Measurements from ENCODE around the gene LRRC59.
A peak's percentile ranks its signal among the peaks of the same experiment; 100 is the strongest.

The LRRC59 gene

GRCh38 chr17:50397111-50397918 lies at the start of gene LRRC59:
LRRC59 (minus strand) TSS chr17:50397523; CDS start chr17:50397317, 206 bp downstream.
- H3K27me3 ChIP-seq (ENCODE audit: low read depth, low read length) = no peaks in the 10 kb centered on the region
- H3K9me3 ChIP-seq (ENCODE audit: insufficient read depth, low read length) = no peaks in the 10 kb centered on the region
- peaks cover 13% of the 10 kb centered on the region; the same call in 1 of the 2 replicates for H4K20me1 ChIP-seq (ENCODE audit: insufficient read depth, low read length)
- peak within 1 kb of the TSS; percentile 97 for H3K4me3 ChIP-seq (ENCODE audit: low read length)
- peaks cover 36% of the 10 kb centered on the region for H3K36me3 ChIP-seq (replicated peaks; ENCODE audit: low read depth, low read length)
- peak within 1 kb of the TSS; percentile 95 for H3K4me2 ChIP-seq (ENCODE audit: low read length)
- peaks cover 47% of the 10 kb centered on the region for H3K79me2 ChIP-seq (ENCODE audit: low read length)
- TF ChIP-seq CTCF (IDR thresholded peaks at IDR 0.05; ENCODE audit: low read depth, low read length) (peak; percentile 79), EZH2phosphoT487 (IDR thresholded peaks at IDR 0.05; ENCODE audit: low read depth) (no peak)
- peak within 1 kb of the TSS; percentile 51 for H3K27ac ChIP-seq (ENCODE audit: low read length)
- peaks cover 18% of the 10 kb centered on the region for H3K4me1 ChIP-seq (ENCODE audit: low read length)
- peak within 1 kb of the TSS; percentile 96 for H3K9ac ChIP-seq (ENCODE audit: low read length)
- H2AFZ ChIP-seq (ENCODE audit: low read depth, low read length) = peak within 1 kb of the TSS; percentile 95

GRCh38 chr17:50445730-50446325 lies 48.5 kb upstream of the LRRC59 start:
- Histone ChIP-seq H3K4me2 (ENCODE audit: low read length) (no peak overlapping the region), H3K9me3 (ENCODE audit: insufficient read depth, low read length) (no peaks in the 10 kb centered on the region), H3K4me1 (ENCODE audit: low read length) (no peaks in the 10 kb centered on the region), H4K20me1 (ENCODE audit: insufficient read depth, low read length) (no peaks in the 10 kb centered on the region), H2AFZ (ENCODE audit: low read depth, low read length) (no peak overlapping the region), H3K4me3 (ENCODE audit: low read length) (no peak overlapping the region), H3K27ac (ENCODE audit: low read length) (no peak overlapping the region), H3K27me3 (ENCODE audit: low read depth, low read length) (no peaks in the 10 kb centered on the region), H3K9ac (ENCODE audit: low read length) (no peak overlapping the region), H3K36me3 (replicated peaks; ENCODE audit: low read depth, low read length) (no peaks in the 10 kb centered on the region), H3K79me2 (ENCODE audit: low read length) (no peaks in the 10 kb centered on the region)
- no peak for TF ChIP-seq EZH2phosphoT487 (IDR thresholded peaks at IDR 0.05; ENCODE audit: low read depth)
- no peak for TF ChIP-seq CTCF (IDR thresholded peaks at IDR 0.05; ENCODE audit: low read depth, low read length)

- H3K27me3 ChIP-seq (ENCODE audit: low read depth, low read length) = no peaks in the 10 kb centered on the region
- no peak overlapping the region for H3K9ac ChIP-seq (ENCODE audit: low read length)
- H3K79me2 ChIP-seq (ENCODE audit: low read length) = no peaks in the 10 kb centered on the region
- H3K4me2 ChIP-seq (ENCODE audit: low read length) = no peak overlapping the region
- H3K4me3 ChIP-seq (ENCODE audit: low read length) = no peak overlapping the region
- TF ChIP-seq EZH2phosphoT487 (IDR thresholded peaks at IDR 0.05; ENCODE audit: low read depth) (no peak), CTCF (IDR thresholded peaks at IDR 0.05; ENCODE audit: low read depth, low read length) (no peak)
- H3K27ac ChIP-seq (ENCODE audit: low read length) = no peak overlapping the region
- H4K20me1 ChIP-seq (ENCODE audit: insufficient read depth, low read length) = peaks cover 5% of the 10 kb centered on the region; the same call in 1 of the 2 replicates
- no peaks in the 10 kb centered on the region for H3K9me3 ChIP-seq (ENCODE audit: insufficient read depth, low read length)
- no peaks in the 10 kb centered on the region for H3K4me1 ChIP-seq (ENCODE audit: low read length)
- no peak overlapping the region for H2AFZ ChIP-seq (ENCODE audit: low read depth, low read length)
- H3K36me3 ChIP-seq (replicated peaks; ENCODE audit: low read depth, low read length) = no peaks in the 10 kb centered on the region
Measured at GRCh38 chr17:50444841-50445715, 47.8 kb upstream of the LRRC59 start.

Data from OCI-LY3 (cell line).